Activated T-helper 17 cell treated with anti-CD3 and anti-CD28 coated beads, Interleukin-2, amount 50 U/mL, for 72 hours (primary cell): ENCODE data around the gene ALOX5. TPM values are rescaled to one million over a fixed set of nuclear protein-coding genes. Genes with fewer than 3 reads are reported as not detected.

Source experiments
- ATAC-seq: fragments of 150-1000 bp; cut with Tn5 transposase; replicated peaks from 2 replicates; pipeline ENCODE4 v1.10.0; 2021; ENCODE audit warnings: mild to moderate bottlenecking, moderate library complexity
- H3K27ac Mint-ChIP-seq: one replicate; pipeline ENCODE4 v1.8.0; 2022; ENCODE audit warnings: mixed read lengths
- H3K27me3 Mint-ChIP-seq: one replicate; pipeline ENCODE4 v1.8.0; 2022; ENCODE audit warnings: mixed read lengths
- H3K36me3 Mint-ChIP-seq: one replicate; pipeline ENCODE4 v1.8.0; 2022; ENCODE audit warnings: low read depth, mild to moderate bottlenecking, mixed read lengths
- H3K4me1 Mint-ChIP-seq: one replicate; pipeline ENCODE4 v1.8.0; 2022; ENCODE audit warnings: mixed read lengths
- H3K4me3 Mint-ChIP-seq: one replicate; pipeline ENCODE4 v1.8.0; 2022; ENCODE audit warnings: mild to moderate bottlenecking, mixed read lengths
- H3K9me3 Mint-ChIP-seq: one replicate; pipeline ENCODE4 v1.8.0; 2022; ENCODE audit warnings: mixed read lengths
- total RNA-seq, 2 donors: library from RNA; stranded (reverse); gene quantifications; one replicate each; pipeline ENCODE4 v1.2.3, GENCODE V29; 2022

Gene ALOX5
- total RNA-seq, 2 donors from 2014 or later: 4.0 to 7.9 TPM

- H3K36me3 Mint-ChIP-seq: peaks cover 7% of the 10 kb centered on the region
- peak overlapping the region; percentile 99 for H3K27ac Mint-ChIP-seq
- peak overlapping the region; percentile 97 for H3K4me3 Mint-ChIP-seq
- H3K27me3 Mint-ChIP-seq: no peaks in the 10 kb centered on the region
- peaks cover 39% of the 10 kb centered on the region for H3K4me1 Mint-ChIP-seq
- peak; percentile 36 for ATAC-seq
- H3K9me3 Mint-ChIP-seq: no peaks in the 10 kb centered on the region
Observed at GRCh38 chr10:45421221-45422097, 47.4 kb downstream of the ALOX5 start.

GRCh38 chr10:45422207-45422865 lies 48.3 kb downstream of the ALOX5 start:
- peak overlapping the region; percentile 97 for H3K4me3 Mint-ChIP-seq
- no peaks in the 10 kb centered on the region for H3K9me3 Mint-ChIP-seq
- no peak for ATAC-seq
- H3K27ac Mint-ChIP-seq: peak overlapping the region; percentile 99
- H3K4me1 Mint-ChIP-seq: peaks cover 43% of the 10 kb centered on the region
- peaks cover 7% of the 10 kb centered on the region for H3K36me3 Mint-ChIP-seq
- no peaks in the 10 kb centered on the region for H3K27me3 Mint-ChIP-seq

GRCh38 chr10:45422866-45423659 lies 49.0 kb downstream of the ALOX5 start:
- Mint-ChIP-seq H3K4me1 (peaks cover 44% of the 10 kb centered on the region), H3K36me3 (peaks cover 7% of the 10 kb centered on the region), H3K9me3 (no peaks in the 10 kb centered on the region), H3K27me3 (no peaks in the 10 kb centered on the region), H3K4me3 (no peak overlapping the region), H3K27ac (no peak overlapping the region)
- no peak for ATAC-seq

GRCh38 chr10:45423976-45424499 lies 50.0 kb downstream of the ALOX5 start:
- Mint-ChIP-seq H3K9me3 (no peaks in the 10 kb centered on the region), H3K4me1 (peaks cover 44% of the 10 kb centered on the region), H3K27me3 (no peaks in the 10 kb centered on the region), H3K4me3 (no peak overlapping the region), H3K36me3 (peaks cover 7% of the 10 kb centered on the region), H3K27ac (peak overlapping the region; percentile 17)
- no peak for ATAC-seq

- H3K27ac Mint-ChIP-seq: peak overlapping the region; percentile 17
- no peaks in the 10 kb centered on the region for H3K9me3 Mint-ChIP-seq
- no peaks in the 10 kb centered on the region for H3K27me3 Mint-ChIP-seq
- no peak overlapping the region for H3K4me3 Mint-ChIP-seq
- peaks cover under 1% of the 10 kb centered on the region for H3K36me3 Mint-ChIP-seq
- H3K4me1 Mint-ChIP-seq: peaks cover 37% of the 10 kb centered on the region
- ATAC-seq: no peak
Observed at GRCh38 chr10:45424668-45425404, 50.8 kb downstream of the ALOX5 start.

- Mint-ChIP-seq H3K27ac (peak overlapping the region; percentile 63), H3K4me1 (peaks cover 32% of the 10 kb centered on the region), H3K27me3 (no peaks in the 10 kb centered on the region), H3K9me3 (no peaks in the 10 kb centered on the region), H3K4me3 (peak overlapping the region; percentile 22), H3K36me3 (no peaks in the 10 kb centered on the region)
- peak; percentile 27 for ATAC-seq
Observed at GRCh38 chr10:45425621-45426563, 51.9 kb downstream of the ALOX5 start.

GRCh38 chr10:45427262-45427969 lies 53.4 kb downstream of the ALOX5 start:
- H3K27ac Mint-ChIP-seq: peak overlapping the region; percentile 48
- peaks cover 22% of the 10 kb centered on the region for H3K4me1 Mint-ChIP-seq
- no peaks in the 10 kb centered on the region for H3K9me3 Mint-ChIP-seq
- ATAC-seq: no peak
- H3K27me3 Mint-ChIP-seq: no peaks in the 10 kb centered on the region
- no peak overlapping the region for H3K4me3 Mint-ChIP-seq
- H3K36me3 Mint-ChIP-seq: no peaks in the 10 kb centered on the region

GRCh38 chr10:45427970-45428366 lies 54.0 kb downstream of the ALOX5 start:
- Mint-ChIP-seq H3K4me1 (peaks cover 23% of the 10 kb centered on the region), H3K27me3 (no peaks in the 10 kb centered on the region), H3K27ac (peak overlapping the region; percentile 48), H3K4me3 (no peak overlapping the region), H3K9me3 (no peaks in the 10 kb centered on the region), H3K36me3 (no peaks in the 10 kb centered on the region)
- ATAC-seq: no peak

- ATAC-seq: no peak
- no peaks in the 10 kb centered on the region for H3K27me3 Mint-ChIP-seq
- H3K36me3 Mint-ChIP-seq: no peaks in the 10 kb centered on the region
- H3K27ac Mint-ChIP-seq: no peak overlapping the region
- H3K4me1 Mint-ChIP-seq: peaks cover 30% of the 10 kb centered on the region
- no peaks in the 10 kb centered on the region for H3K9me3 Mint-ChIP-seq
- H3K4me3 Mint-ChIP-seq: no peak overlapping the region
Observed at GRCh38 chr10:45428611-45429510, 54.8 kb downstream of the ALOX5 start.

- peaks cover 30% of the 10 kb centered on the region for H3K4me1 Mint-ChIP-seq
- H3K27me3 Mint-ChIP-seq: no peaks in the 10 kb centered on the region
- no peak overlapping the region for H3K27ac Mint-ChIP-seq
- no peaks in the 10 kb centered on the region for H3K36me3 Mint-ChIP-seq
- H3K9me3 Mint-ChIP-seq: no peaks in the 10 kb centered on the region
- H3K4me3 Mint-ChIP-seq: no peak overlapping the region
- no peak for ATAC-seq
Observed at GRCh38 chr10:45429790-45430189, 55.8 kb downstream of the ALOX5 start.

- Mint-ChIP-seq H3K9me3 (no peaks in the 10 kb centered on the region), H3K4me3 (peak overlapping the region; percentile 72), H3K27me3 (no peaks in the 10 kb centered on the region), H3K36me3 (no peaks in the 10 kb centered on the region), H3K27ac (peak overlapping the region; percentile 80), H3K4me1 (peaks cover 19% of the 10 kb centered on the region)
- ATAC-seq: no peak
Observed at GRCh38 chr10:45432113-45432512, 58.1 kb downstream of the ALOX5 start.
